ENCODE measurements around the gene NUP214. TPM values are rescaled to one million over a fixed set of nuclear protein-coding genes. Genes with fewer than 3 reads are reported as not detected.

The NUP214 gene
- total RNA-seq, 1 experiment from 2014 or later: 35.5 TPM

DNA sequence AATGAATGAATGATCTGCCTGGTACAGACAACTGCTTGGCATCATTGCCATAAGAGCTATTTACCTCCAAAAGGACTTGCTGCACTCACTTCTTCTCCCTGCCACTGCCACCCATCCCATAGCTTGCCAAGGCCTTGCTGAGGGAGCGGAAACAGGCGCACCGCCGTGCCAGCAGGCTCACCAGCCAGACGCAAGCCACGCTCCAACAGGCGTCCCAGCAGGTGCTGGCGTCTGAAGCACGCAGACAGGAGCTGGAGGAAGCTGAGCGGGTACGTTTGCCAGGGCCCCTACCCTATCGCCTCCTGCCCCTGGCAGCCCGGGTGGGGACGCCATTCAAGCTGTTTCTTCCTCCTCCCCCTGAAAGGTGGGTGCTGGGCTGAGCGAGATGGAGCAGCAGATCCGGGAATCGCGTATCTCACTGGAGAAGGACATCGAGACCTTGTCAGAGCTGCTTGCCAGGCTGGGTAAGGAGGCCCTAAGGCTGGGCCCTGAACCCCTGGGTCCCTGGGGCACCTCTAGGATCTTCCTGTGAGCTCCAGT, 38.0 kb upstream of the NUP214 start:
- no peaks in the 10 kb centered on the region for H3K9me3 ChIP-seq (ENCODE audit: control insufficient read depth in 1 of 2, insufficient read depth in 1 of 2, low read depth in 1 of 2, low read length in 2 of 2)
- no peak for TF ChIP-seq REST (IDR thresholded peaks at IDR 0.05; ENCODE audit: low read depth)
- TF ChIP-seq POLR2AphosphoS5 (IDR thresholded peaks at IDR 0.05; ENCODE audit: low read depth, low read length): no peak
- no peak for TF ChIP-seq CEBPB (IDR thresholded peaks at IDR 0.05; ENCODE audit: low read depth)
- no peak for TF ChIP-seq RAD21 (IDR thresholded peaks at IDR 0.05; ENCODE audit: low read depth)
- no peak for TF ChIP-seq CBX3 (IDR thresholded peaks at IDR 0.05; ENCODE audit: low read depth)
- TF ChIP-seq SRF (IDR thresholded peaks at IDR 0.05; ENCODE audit: low read depth): no peak
- TF ChIP-seq POLR2A (IDR thresholded peaks at IDR 0.05; ENCODE audit: borderline replicate concordance, extremely low read depth, insufficient read depth, insufficient read length): no peak
- no peak for TF ChIP-seq SIN3A (IDR thresholded peaks at IDR 0.05; ENCODE audit: low read depth)
- no peak for TF ChIP-seq EZH2phosphoT487 (IDR thresholded peaks at IDR 0.05; ENCODE audit: borderline replicate concordance)
- ATAC-seq: no peak
- no peaks in the 10 kb centered on the region for H3K27me3 ChIP-seq (ENCODE audit: insufficient read depth, low read length)
- no peaks in the 10 kb centered on the region for H3K79me2 ChIP-seq (ENCODE audit: insufficient read depth, low read length)
- ChIA-PET CTCF (no interaction called here), POLR2A (no interaction called here), RAD21 (ENCODE audit: low non-redundant PET in 1 of 2, low total read pairs in 2 of 2, uncharacterized antibody in 2 of 2, unreplicated experiment in 2 of 2) (no interaction called here)
- no peaks in the 10 kb centered on the region for H4K20me1 ChIP-seq (ENCODE audit: insufficient read depth)
- no peak overlapping the region for H3K4me3 ChIP-seq (replicated peaks in 1 of 2; ENCODE audit: low read depth in 1 of 2, low read length in 2 of 2)
- no TSS peak for BruUV-seq (replicated peaks)
- no peak overlapping the region for H3K9ac ChIP-seq (ENCODE audit: low read length)
- intact Hi-C loops (cut with micrococcal nuclease): no loop called here
- H2AFZ ChIP-seq (ENCODE audit: low read depth, low read length, poor library complexity, severe bottlenecking): no peak overlapping the region
- no peak overlapping the region for H3K4me2 ChIP-seq (ENCODE audit: low read length)
- H3K36me3 ChIP-seq (ENCODE audit: control insufficient read depth in 1 of 2, insufficient read depth in 2 of 2, low read length in 2 of 2): no peaks in the 10 kb centered on the region
- H3K27ac ChIP-seq (ENCODE audit: low read depth, low read length): no peak overlapping the region
- peaks cover 11 to 13% of the 10 kb centered on the region in 2 experiments for H3K4me1 ChIP-seq (ENCODE audit: control insufficient read depth in 1 of 2, insufficient read depth in 2 of 2, low read length in 2 of 2)
- H3K9me2 ChIP-seq (ENCODE audit: insufficient read depth): no peaks in the 10 kb centered on the region
- no peak for DNase-seq (ENCODE audit: low read depth, low spot score)
